GM12878 (cell line): Measurements from ENCODE around the gene CLIP2. TPM values are rescaled to one million over a fixed set of nuclear protein-coding genes. Genes with fewer than 3 reads are reported as not detected.

Source experiments
- ATAC-seq: fragments of 200-7000 bp; cut with Tn5 transposase; 3 replicates; pipeline ENCODE4 v1.9.1; 2020; ENCODE audit warnings: mild to moderate bottlenecking, moderate library complexity
- BruUV-seq: library from RNA; stranded (reverse); fragments of 400-500 nt; replicated peaks from 2 replicates; lab custom pipeline; 2021; lab: Mats Ljungman, UMichigan
- CTCF ChIA-PET: fragments of 300-600 bp; sonication (Branson Sonifier 250); formaldehyde crosslinking; extraction: SDS; loops from one replicate; lab custom pipeline; 2021; ENCODE audit warnings: inconsistent platforms; lab: Yijun Ruan, JAX
- POLR2A ChIA-PET: fragments of 350-600 bp; formaldehyde crosslinking; extraction: SDS; loops from one replicate; lab custom pipeline; 2021; ENCODE audit warnings: inconsistent platforms; lab: Charles Lee
- RAD21 ChIA-PET: fragments of 300-600 bp; sonication (Branson Sonifier 250); formaldehyde crosslinking; loops from one replicate; lab custom pipeline; 2023; ENCODE audit warnings: antibody characterized with exemption; ENCODE audit not compliant: unreplicated experiment; lab: Charles Lee
- SMC1A ChIA-PET: fragments of 300-600 bp; sonication (Branson Sonifier 250); formaldehyde crosslinking; loops from one replicate; lab custom pipeline; 2023; ENCODE audit not compliant: unreplicated experiment, uncharacterized antibody; lab: Charles Lee
- DNase-seq: peaks from one replicate; pipeline ENCODE4 v3.0.0-alpha.2; 2011; ENCODE audit warnings: low read depth, low spot score
- FAIRE-seq: peaks from 3 replicates; lab custom pipeline; 2011; peaks lifted over from hg19 to GRCh38; lab: Jason Lieb, UNC
- H2AFZ ChIP-seq: 2 replicates; pipeline ENCODE4 v1.6.0; 2011; ENCODE audit warnings: low read depth, low read length, control low read depth; ENCODE audit not compliant: control insufficient read depth
- H3K27ac ChIP-seq: 2 replicates; pipeline ENCODE4 v1.5.1; 2011; ENCODE audit warnings: control low read depth; ENCODE audit not compliant: control insufficient read depth, insufficient read depth
- H3K27me3 ChIP-seq, 2 experiments: replicated peaks in 1 of 2; 2 replicates each; pipeline versions ENCODE4 v1.6.0 to v1.6.1; 2011; ENCODE audit warnings: low read length in 1 of 2; ENCODE audit not compliant: control insufficient read depth in 2 of 2, insufficient read depth in 2 of 2
- H3K36me3 ChIP-seq, 2 experiments: 2 replicates each; pipeline ENCODE4 v1.5.1; 2011; ENCODE audit warnings: low read length in 1 of 2; ENCODE audit not compliant: control insufficient read depth in 2 of 2, insufficient read depth in 2 of 2
- H3K4me1 ChIP-seq: 2 replicates; pipeline ENCODE4 v1.6.1; 2011; ENCODE audit warnings: mild to moderate bottlenecking, low read length, moderate library complexity, mixed read lengths; ENCODE audit not compliant: control insufficient read depth, insufficient read depth
- H3K4me2 ChIP-seq: 2 replicates; pipeline ENCODE4 v1.6.0; 2011; ENCODE audit warnings: control low read depth; ENCODE audit not compliant: control insufficient read depth, insufficient read depth
- H3K4me3 ChIP-seq: fragments of 200-600 bp; sonication (generic); 2 replicates; pipeline ENCODE4 v1.5.1; 2016
- H3K79me2 ChIP-seq: 2 replicates; pipeline ENCODE4 v1.6.0; 2011; ENCODE audit warnings: low read length; ENCODE audit not compliant: control insufficient read depth, insufficient read depth
- H3K9ac ChIP-seq: 2 replicates; pipeline ENCODE4 v1.8.0; 2011; ENCODE audit warnings: low read length, control low read depth, mixed read lengths; ENCODE audit not compliant: control insufficient read depth, insufficient read depth
- H3K9me3 ChIP-seq: replicated peaks from 3 replicates; pipeline ENCODE4 v1.5.1; 2011; ENCODE audit warnings: mild to moderate bottlenecking, low read length; ENCODE audit not compliant: control insufficient read depth, insufficient read depth
- H4K20me1 ChIP-seq: 2 replicates; pipeline ENCODE4 v1.6.0; 2011; ENCODE audit not compliant: control insufficient read depth, insufficient read depth
- BCLAF1 ChIP-seq: fragments of 450-650 bp; IDR thresholded peaks from 2 replicates; pipeline ENCODE4 v1.6.1; 2017; ENCODE audit warnings: antibody characterized with exemption, mild to moderate bottlenecking, moderate library complexity
- ESRRA ChIP-seq: IDR thresholded peaks from 2 replicates; pipeline ENCODE4 v1.6.1; 2012; ENCODE audit warnings: mild to moderate bottlenecking, low read length, improper control_type of control experiment
- FOXK2 ChIP-seq: fragments of 450-650 bp; IDR thresholded peaks from 2 replicates; pipeline ENCODE4 v1.6.1; 2017; ENCODE audit warnings: mild to moderate bottlenecking, moderate library complexity
- IKZF2 ChIP-seq, 2 experiments: fragments of 450-650 bp; IDR thresholded peaks; 2 replicates each; pipeline ENCODE4 v1.6.1; 2017; ENCODE audit warnings: mild to moderate bottlenecking in 2 of 2, moderate library complexity in 2 of 2
- IRF4 ChIP-seq: IDR thresholded peaks from 2 replicates; pipeline ENCODE4 v1.6.1; 2011; ENCODE audit warnings: low read depth, low read length
- MEF2A ChIP-seq: IDR thresholded peaks from 2 replicates; pipeline ENCODE4 v1.6.1; 2011; ENCODE audit warnings: low read depth, mild to moderate bottlenecking, low read length, moderate library complexity; ENCODE audit not compliant: insufficient read depth
- MXI1 ChIP-seq: fragments of 150-350 bp; IDR thresholded peaks from 2 replicates; pipeline ENCODE4 v1.6.1; 2011; ENCODE audit warnings: low read depth, mild to moderate bottlenecking, inconsistent platforms, low read length, improper control_type of control experiment
- NFIC ChIP-seq: IDR thresholded peaks from 2 replicates; pipeline ENCODE4 v1.6.1; 2012; ENCODE audit warnings: low read depth, mild to moderate bottlenecking, inconsistent platforms, low read length, moderate library complexity
- NFYB ChIP-seq: IDR thresholded peaks from 2 replicates; pipeline ENCODE4 v1.6.1; 2011; ENCODE audit warnings: low read depth, mild to moderate bottlenecking, low read length, improper control_type of control experiment, moderate library complexity; ENCODE audit not compliant: insufficient read depth
- POLR2AphosphoS2 ChIP-seq: IDR thresholded peaks from 2 replicates; pipeline ENCODE4 v1.6.1; 2011; ENCODE audit warnings: low read depth, mild to moderate bottlenecking, low read length, improper control_type of control experiment, moderate library complexity
- RELA ChIP-seq: fragments of 450-650 bp; IDR thresholded peaks from 2 replicates; pipeline ENCODE4 v1.8.0; 2014; ENCODE audit warnings: borderline replicate concordance; ENCODE audit not compliant: partially characterized antibody
- SMARCA5 ChIP-seq: fragments of 450-650 bp; IDR thresholded peaks from 2 replicates; pipeline ENCODE4 v1.6.1; 2017; ENCODE audit warnings: mild to moderate bottlenecking
- SREBF1 ChIP-seq: IDR thresholded peaks from 2 replicates; pipeline ENCODE4 v1.6.1; 2012; ENCODE audit warnings: mild to moderate bottlenecking, low read length
- SREBF2 ChIP-seq: IDR thresholded peaks from 2 replicates; pipeline ENCODE4 v1.6.1; 2012; ENCODE audit warnings: mild to moderate bottlenecking, low read length
- TBL1XR1 ChIP-seq: IDR thresholded peaks from 2 replicates; pipeline ENCODE4 v1.6.1; 2012; ENCODE audit warnings: low read depth, low read length, improper control_type of control experiment
- ZNF592 ChIP-seq: fragments of 450-650 bp; IDR thresholded peaks from 2 replicates; pipeline ENCODE4 v1.6.1; 2017; ENCODE audit warnings: mild to moderate bottlenecking, moderate library complexity
- ZZZ3 ChIP-seq: IDR thresholded peaks from 2 replicates; pipeline ENCODE4 v1.6.1; 2011; ENCODE audit warnings: low read depth; ENCODE audit not compliant: control insufficient read depth, insufficient read length
- WGBS: methylation state at CpG from one replicate; pipeline ENCODE4 v1.1.6; 2016; ENCODE audit warnings: low lambda C conversion rate; ENCODE audit not compliant: insufficient replicate concordance, insufficient coverage; ENCODE audit errors: missing lambda C conversion rate; 5-methylcytosine and 5-hydroxymethylcytosine counted together
- in situ Hi-C: fragments of 300-500 bp; cut with MboI; formaldehyde crosslinking; loops from 9 replicates; pipeline ENCODE4 v1.14.3; 2018; ENCODE audit warnings: mixed read lengths
- intact Hi-C: fragments of 100-400 bp; cut with micrococcal nuclease; formaldehyde crosslinking; loops from one replicate; pipeline ENCODE4 v1.14.2; 2022; ENCODE audit not compliant: unreplicated experiment
- polyA plus RNA-seq, 11 experiments: library from polyadenylated mRNA; depleted of rRNA in 4 of 11; unstranded in 6 of 11; stranded (reverse) in 5 of 11; fragments of >200 nt; fragmentation: Nextera tagmentation in 4 of 11; fragmentation: Illumina TruSeq in 1 of 11; extraction: Ambion mirVana in 4 of 11; extraction: Trizol in 1 of 11; gene quantifications; 1 replicate in 1 of 11; 2 replicates in 10 of 11; pipeline versions ENCODE4 v1.2.1 to v1.2.3, GENCODE V29; 2011 to 2016; ENCODE audit warnings: inconsistent platforms in 2 of 11, missing spikeins in 2 of 11, low read depth in 1 of 11
- total RNA-seq, 4 experiments: library from RNA; depleted of rRNA in 3 of 4; stranded (reverse); fragments of >200 nt in 3 of 4; fragmentation: Illumina TruSeq in 1 of 4; extraction: Trizol in 1 of 4; gene quantifications; 2 replicates each; pipeline versions ENCODE4 v1.2.1 to v1.2.3, GENCODE V29; 2013 to 2021
- TF ChIP-seq, protein P1 (sequence below): fragments of 450-650 bp; IDR thresholded peaks from 2 replicates; pipeline ENCODE4 v1.6.1; 2016; ENCODE audit warnings: mild to moderate bottlenecking

The CLIP2 gene
- total and polyA plus RNA-seq, 10 of the 15 experiments (the other 5 are each of a cell fraction or from before 2014, with no cell fraction given) = 0.26 to 56.3 (median 21.0) TPM

DNA sequence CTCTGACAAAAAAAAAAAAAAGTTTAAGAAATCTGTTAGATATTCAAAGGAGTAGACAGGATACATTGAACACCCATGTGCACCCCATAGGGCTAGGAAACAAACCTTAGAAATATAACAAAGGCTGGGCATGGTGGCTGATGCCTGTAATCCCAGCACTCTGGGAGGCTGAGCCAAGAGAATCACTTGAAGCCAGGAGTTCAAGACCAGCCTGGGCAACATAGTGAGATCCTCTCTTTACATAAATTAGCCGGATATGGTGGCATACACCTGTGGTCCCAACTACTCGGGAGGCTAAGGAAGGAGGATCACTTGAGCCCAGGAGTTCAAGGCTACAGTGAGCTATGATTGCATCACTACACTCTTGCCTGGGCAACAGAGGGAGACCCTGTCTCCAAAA lies 15.3 kb downstream of the CLIP2 start:
- H3K9ac ChIP-seq = no peak overlapping the region
- intact Hi-C loops = loop anchor here (10.0 kb wide), 1 partner anchor 60 kb away; no protein-coding TSS in a partner anchor
- RAD21 ChIA-PET = no interaction called here
- no peak overlapping the region for H3K27ac ChIP-seq
- peaks cover 16% of the 10 kb centered on the region for H3K4me1 ChIP-seq
- POLR2A ChIA-PET = interaction anchor here (1.0 kb wide), 1 partner anchor 97 kb away, joined by 3 read pairs; no protein-coding TSS in a partner anchor
- H2AFZ ChIP-seq = no peak overlapping the region
- 73% methylated on average over 2 of the region's 2 CpGs for WGBS
- peaks cover 0 to 14% of the 10 kb centered on the region in 2 experiments; a peak in 2 of 4 replicates for H3K36me3 ChIP-seq
- H4K20me1 ChIP-seq = no peaks in the 10 kb centered on the region
- no peak overlapping the region for H3K4me3 ChIP-seq
- SMC1A ChIA-PET = no interaction called here
- peaks cover 51% of the 10 kb centered on the region for H3K79me2 ChIP-seq
- in situ Hi-C loops = no loop called here
- H3K4me2 ChIP-seq = no peak overlapping the region
- no peak for FAIRE-seq
- CTCF ChIA-PET = interaction anchor here (1.2 to 2.5 kb wide), 2 partner anchors 12 to 98 kb away, joined by 3 to 8 read pairs; no protein-coding TSS in a partner anchor
- ATAC-seq = no peak
- DNase-seq = no peak
- BruUV-seq = no TSS peak
- H3K27me3 ChIP-seq = no peaks in the 10 kb centered on the region
- H3K9me3 ChIP-seq = no peaks in the 10 kb centered on the region
- TF ChIP-seq ESRRA (no peak), ZZZ3 (no peak), ZNF592 (no peak), NFYB (no peak), POLR2AphosphoS2 (no peak), MEF2A (no peak), FOXK2 (no peak), IRF4 (no peak), RELA (no peak), BCLAF1 (no peak), IKZF2 (IDR thresholded peaks at IDR 0.05) (no peak), TBL1XR1 (no peak), SREBF2 (no peak), NFIC (no peak), MXI1 (no peak), SREBF1 (no peak), SMARCA5 (no peak)
- TF ChIP-seq, protein P1, sequence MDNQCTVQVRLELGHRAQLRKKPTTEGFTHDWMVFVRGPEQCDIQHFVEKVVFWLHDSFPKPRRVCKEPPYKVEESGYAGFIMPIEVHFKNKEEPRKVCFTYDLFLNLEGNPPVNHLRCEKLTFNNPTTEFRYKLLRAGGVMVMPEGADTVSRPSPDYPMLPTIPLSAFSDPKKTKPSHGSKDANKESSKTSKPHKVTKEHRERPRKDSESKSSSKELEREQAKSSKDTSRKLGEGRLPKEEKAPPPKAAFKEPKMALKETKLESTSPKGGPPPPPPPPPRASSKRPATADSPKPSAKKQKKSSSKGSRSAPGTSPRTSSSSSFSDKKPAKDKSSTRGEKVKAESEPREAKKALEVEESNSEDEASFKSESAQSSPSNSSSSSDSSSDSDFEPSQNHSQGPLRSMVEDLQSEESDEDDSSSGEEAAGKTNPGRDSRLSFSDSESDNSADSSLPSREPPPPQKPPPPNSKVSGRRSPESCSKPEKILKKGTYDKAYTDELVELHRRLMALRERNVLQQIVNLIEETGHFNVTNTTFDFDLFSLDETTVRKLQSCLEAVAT = no peak
